ENCODE measurements around the gene TPM2. TPM values are rescaled to one million over a fixed set of nuclear protein-coding genes. Genes with fewer than 3 reads are reported as not detected.
A peak's percentile ranks its signal among the peaks of the same experiment; 100 is the strongest.

TPM2 gene
- total RNA-seq, 1 donor from 2014 or later = 188 TPM

GRCh38 chr9:35659340-35659739 is 30.4 kb downstream of the TPM2 start:
- peak overlapping the region; percentile 10 for H3K27ac Mint-ChIP-seq (ENCODE audit: unreplicated experiment)
- H3K4me1 Mint-ChIP-seq (ENCODE audit: low read depth, unreplicated experiment) = peaks cover 14% of the 10 kb centered on the region

GRCh38 chr9:35658968-35659220 is 30.8 kb downstream of the TPM2 start:
- Mint-ChIP-seq H3K36me3 (ENCODE audit: unreplicated experiment) (no peaks in the 10 kb centered on the region), H3K27me3 (ENCODE audit: unreplicated experiment) (peaks cover 16% of the 10 kb centered on the region), H3K4me1 (ENCODE audit: low read depth, unreplicated experiment) (peaks cover 14% of the 10 kb centered on the region), H3K9me3 (ENCODE audit: unreplicated experiment) (peaks cover 21% of the 10 kb centered on the region), H3K27ac (ENCODE audit: unreplicated experiment) (peak overlapping the region; percentile 90), H3K4me3 (ENCODE audit: unreplicated experiment) (peak overlapping the region; percentile 91)
- no peak for TF ChIP-seq CTCF (IDR thresholded peaks at IDR 0.05; ENCODE audit: partially characterized antibody, unreplicated experiment)
- DNase-seq = no peak

More at GRCh38 chr9:35659340-35659739, 30.4 kb downstream of the TPM2 start:
- Mint-ChIP-seq H3K4me3 (ENCODE audit: unreplicated experiment) (peak overlapping the region; percentile 91), H3K36me3 (ENCODE audit: unreplicated experiment) (no peaks in the 10 kb centered on the region), H3K27me3 (ENCODE audit: unreplicated experiment) (peaks cover 16% of the 10 kb centered on the region), H3K9me3 (ENCODE audit: unreplicated experiment) (peaks cover 21% of the 10 kb centered on the region)
- DNase-seq = no peak
- TF ChIP-seq CTCF (IDR thresholded peaks at IDR 0.05; ENCODE audit: partially characterized antibody, unreplicated experiment) = no peak

- Mint-ChIP-seq H3K4me3 (ENCODE audit: unreplicated experiment) (peak within 1 kb of the TSS; percentile 91), H3K27ac (ENCODE audit: unreplicated experiment) (peak within 1 kb of the TSS; percentile 99), H3K27me3 (ENCODE audit: unreplicated experiment) (peaks cover 16% of the 10 kb centered on the region), H3K9me3 (ENCODE audit: unreplicated experiment) (peaks cover 20% of the 10 kb centered on the region), H3K4me1 (ENCODE audit: low read depth, unreplicated experiment) (peaks cover 14% of the 10 kb centered on the region), H3K36me3 (ENCODE audit: unreplicated experiment) (no peaks in the 10 kb centered on the region)
- TF ChIP-seq CTCF (IDR thresholded peaks at IDR 0.05; ENCODE audit: partially characterized antibody, unreplicated experiment) = peak; percentile 89
- peak; percentile 92 for DNase-seq
Observed at GRCh38 chr9:35658137-35658967, 31.4 kb downstream of the TPM2 start, which contains the start of gene CCDC107. Gene CCDC107 (plus strand): TSS chr9:35658292. CDS start chr9:35658380, 88 bp downstream.

- no peak for TF ChIP-seq CTCF (IDR thresholded peaks at IDR 0.05; ENCODE audit: partially characterized antibody, unreplicated experiment)
- peak within 1 kb of the TSS; percentile 91 for H3K4me3 Mint-ChIP-seq (ENCODE audit: unreplicated experiment)
- DNase-seq = peak; percentile 91
- no peaks in the 10 kb centered on the region for H3K36me3 Mint-ChIP-seq (ENCODE audit: unreplicated experiment)
- peaks cover 14% of the 10 kb centered on the region for H3K4me1 Mint-ChIP-seq (ENCODE audit: low read depth, unreplicated experiment)
- H3K27ac Mint-ChIP-seq (ENCODE audit: unreplicated experiment) = peak within 1 kb of the TSS; percentile 99
- peaks cover 15% of the 10 kb centered on the region for H3K27me3 Mint-ChIP-seq (ENCODE audit: unreplicated experiment)
- H3K9me3 Mint-ChIP-seq (ENCODE audit: unreplicated experiment) = peaks cover 20% of the 10 kb centered on the region
Observed at GRCh38 chr9:35657546-35658136, 32.1 kb downstream of the TPM2 start, which contains the start of gene RMRP. Gene RMRP (minus strand): TSS chr9:35658019.

All from glutamatergic neuron (in vitro differentiated cells).